Trophoblast cell (in vitro differentiated cells and primary cell): ENCODE data around the gene SOX21.

Source experiments
- DNase-seq, 2 donors: peaks; one replicate each; pipeline ENCODE4 v3.0.0-alpha.2; 2016
- H2AFZ ChIP-seq: 2 replicates; pipeline ENCODE4 v1.6.1; 2013; ENCODE audit warnings: low read length, moderate library complexity, mild to moderate bottlenecking; ENCODE audit not compliant: insufficient read depth, poor library complexity
- H2AK5ac ChIP-seq: 2 replicates; pipeline ENCODE4 v1.6.1; 2013; ENCODE audit warnings: mild to moderate bottlenecking, low read length
- H2BK120ac ChIP-seq: 2 replicates; pipeline ENCODE4 v1.6.1; 2013; ENCODE audit warnings: low read length, mild to moderate bottlenecking, moderate library complexity; ENCODE audit not compliant: insufficient read depth, poor library complexity
- H2BK12ac ChIP-seq: 2 replicates; pipeline ENCODE4 v1.6.1; 2013; ENCODE audit warnings: mild to moderate bottlenecking, low read length, moderate library complexity
- H2BK5ac ChIP-seq: 2 replicates; pipeline ENCODE4 v1.6.1; 2013; ENCODE audit warnings: low read length, low read depth, moderate library complexity, mild to moderate bottlenecking; ENCODE audit not compliant: poor library complexity
- H3K14ac ChIP-seq: 2 replicates; pipeline ENCODE4 v1.6.1; 2013; ENCODE audit warnings: mild to moderate bottlenecking, low read length
- H3K18ac ChIP-seq: 2 replicates; pipeline ENCODE4 v1.6.1; 2013; ENCODE audit warnings: mild to moderate bottlenecking, low read length
- H3K23ac ChIP-seq: 2 replicates; pipeline ENCODE4 v1.6.1; 2013; ENCODE audit warnings: low read length
- H3K27ac ChIP-seq: 2 replicates; pipeline ENCODE4 v1.5.1; 2013; ENCODE audit warnings: low read depth, mild to moderate bottlenecking, inconsistent platforms, low read length, moderate library complexity
- H3K27me3 ChIP-seq: 2 replicates; pipeline ENCODE4 v1.6.1; 2013; ENCODE audit warnings: inconsistent platforms, mild to moderate bottlenecking, low read length, moderate library complexity; ENCODE audit not compliant: insufficient read depth
- H3K36me3 ChIP-seq, 2 experiments: 1 replicate in 1 of 2; 2 replicates in 1 of 2; pipeline ENCODE4 v1.6.1; 2013; ENCODE audit warnings: low read length in 2 of 2, mild to moderate bottlenecking in 2 of 2, moderate library complexity in 1 of 2; ENCODE audit not compliant: insufficient read depth in 2 of 2, control insufficient read depth in 1 of 2
- H3K4ac ChIP-seq: 2 replicates; pipeline ENCODE4 v1.6.1; 2013; ENCODE audit warnings: low read depth, mild to moderate bottlenecking, low read length, moderate library complexity
- H3K4me1 ChIP-seq, 2 experiments: 1 replicate in 1 of 2; 2 replicates in 1 of 2; pipeline ENCODE4 v1.6.1; 2013; ENCODE audit warnings: low read length in 2 of 2, mild to moderate bottlenecking in 2 of 2, moderate library complexity in 1 of 2; ENCODE audit not compliant: insufficient read depth in 2 of 2, control insufficient read depth in 1 of 2
- H3K4me2 ChIP-seq: 2 replicates; pipeline ENCODE4 v1.6.1; 2013; ENCODE audit warnings: inconsistent platforms, mild to moderate bottlenecking, low read length, moderate library complexity
- H3K4me3 ChIP-seq: 2 replicates; pipeline ENCODE4 v1.5.1; 2013; ENCODE audit warnings: mild to moderate bottlenecking, low read depth, low read length, inconsistent platforms
- H3K79me1 ChIP-seq: one replicate; pipeline ENCODE4 v1.6.1; 2013; ENCODE audit warnings: low read length
- H3K79me2 ChIP-seq: 2 replicates; pipeline ENCODE4 v1.6.1; 2013; ENCODE audit warnings: low read length, mild to moderate bottlenecking; ENCODE audit not compliant: control insufficient read depth, insufficient read depth, poor library complexity
- H3K9ac ChIP-seq: 2 replicates; pipeline ENCODE4 v1.6.1; 2013; ENCODE audit warnings: mild to moderate bottlenecking, low read length
- H3K9me3 ChIP-seq: 2 replicates; pipeline ENCODE4 v1.6.1; 2013; ENCODE audit warnings: low read depth, mild to moderate bottlenecking, control low read depth, inconsistent platforms, low read length; ENCODE audit not compliant: insufficient read depth
- H4K12ac ChIP-seq: 2 replicates; pipeline ENCODE4 v1.6.1; 2013; ENCODE audit warnings: low read depth, mild to moderate bottlenecking, low read length, moderate library complexity
- H4K8ac ChIP-seq: 2 replicates; pipeline ENCODE4 v1.6.1; 2013; ENCODE audit warnings: low read depth, mild to moderate bottlenecking, low read length, moderate library complexity
- H4K91ac ChIP-seq: one replicate; pipeline ENCODE4 v1.6.1; 2013; ENCODE audit warnings: low read depth, mild to moderate bottlenecking, low read length, moderate library complexity
- WGBS: extraction: QIAGEN DNeasy Blood & Tissue Kit; methylation state at CpG from one replicate; pipeline ENCODE4 v1.1.7; 2013; ENCODE audit warnings: missing lambda C conversion rate; ENCODE audit not compliant: insufficient read length, insufficient coverage; ENCODE audit errors: extremely low coverage; 5-methylcytosine and 5-hydroxymethylcytosine counted together

The SOX21 gene

GRCh38 chr13:94673851-94674250 lies 38.5 kb downstream of the SOX21 start:
- Histone ChIP-seq H3K9me3 (no peaks in the 10 kb centered on the region), H2BK120ac (no peak overlapping the region), H3K4ac (no peak overlapping the region), H3K79me2 (no peaks in the 10 kb centered on the region), H3K9ac (no peak overlapping the region), H3K27ac (no peak overlapping the region), H3K23ac (no peak overlapping the region), H4K12ac (no peak overlapping the region), H3K4me1 (no peaks in the 10 kb centered on the region), H2BK5ac (no peak overlapping the region), H2BK12ac (no peak overlapping the region), H3K4me2 (no peak overlapping the region), H2AK5ac (no peak overlapping the region), H3K36me3 (no peaks in the 10 kb centered on the region), H3K4me3 (no peak overlapping the region), H4K8ac (no peak overlapping the region), H4K91ac (no peak overlapping the region), H3K14ac (no peak overlapping the region), H3K79me1 (no peaks in the 10 kb centered on the region), H2AFZ (no peak overlapping the region), H3K18ac (no peak overlapping the region), H3K27me3 (no peaks in the 10 kb centered on the region)
- DNase-seq = no peak
- WGBS = no CpG with 5 or more reads among the region's 5 CpGs

DNA sequence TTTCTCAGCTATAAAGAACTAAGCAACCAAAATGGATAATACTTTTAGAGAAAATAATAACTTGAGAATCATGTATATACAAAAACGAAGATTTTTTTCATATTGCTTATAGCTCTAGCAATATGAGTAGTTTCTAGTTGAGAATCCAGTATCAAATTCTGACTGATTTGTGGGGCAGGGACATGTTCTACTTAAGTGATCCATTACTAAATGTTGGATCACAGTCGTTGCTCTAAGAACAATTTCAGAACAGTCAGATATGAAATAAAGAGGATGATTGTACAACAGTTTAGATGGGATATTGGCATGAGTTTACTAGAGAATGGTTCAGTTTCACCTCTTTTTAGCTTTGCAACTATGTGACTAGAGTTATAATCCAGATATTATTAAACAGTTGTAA lies 39.9 kb downstream of the SOX21 start:
- Histone ChIP-seq H3K23ac (no peak overlapping the region), H3K9ac (no peak overlapping the region), H3K4me3 (no peak overlapping the region), H3K4me2 (no peak overlapping the region), H3K27ac (no peak overlapping the region), H4K91ac (no peak overlapping the region), H3K4me1 (no peaks in the 10 kb centered on the region), H3K14ac (no peak overlapping the region), H3K79me1 (no peaks in the 10 kb centered on the region), H2BK12ac (no peak overlapping the region), H2AFZ (no peak overlapping the region), H3K18ac (no peak overlapping the region), H3K79me2 (no peaks in the 10 kb centered on the region), H3K4ac (no peak overlapping the region), H3K36me3 (no peaks in the 10 kb centered on the region), H4K12ac (no peak overlapping the region), H4K8ac (no peak overlapping the region), H2BK5ac (no peak overlapping the region), H2BK120ac (no peak overlapping the region), H3K27me3 (no peaks in the 10 kb centered on the region), H2AK5ac (no peak overlapping the region), H3K9me3 (no peaks in the 10 kb centered on the region)
- WGBS = no CpG with 5 or more reads among the region's 2 CpGs
- no peak for DNase-seq

- Histone ChIP-seq H3K36me3 (no peaks in the 10 kb centered on the region), H2BK120ac (no peak overlapping the region), H2AK5ac (no peak overlapping the region), H3K18ac (no peak overlapping the region), H2BK12ac (no peak overlapping the region), H4K8ac (no peak overlapping the region), H3K23ac (no peak overlapping the region), H2BK5ac (no peak overlapping the region), H4K12ac (no peak overlapping the region), H3K27me3 (no peaks in the 10 kb centered on the region), H2AFZ (no peak overlapping the region), H3K79me1 (no peaks in the 10 kb centered on the region), H4K91ac (no peak overlapping the region), H3K4ac (no peak overlapping the region), H3K27ac (no peak overlapping the region), H3K79me2 (no peaks in the 10 kb centered on the region), H3K9me3 (no peaks in the 10 kb centered on the region), H3K4me1 (no peaks in the 10 kb centered on the region), H3K4me3 (no peak overlapping the region), H3K4me2 (no peak overlapping the region), H3K14ac (no peak overlapping the region), H3K9ac (no peak overlapping the region)
- no peak for DNase-seq
- no CpG with 5 or more reads among the region's 2 CpGs for WGBS
These were observed 45.2 kb downstream of the SOX21 start for GRCh38 chr13:94667190-94667589.

GRCh38 chr13:94666065-94666464 lies 46.3 kb downstream of the SOX21 start:
- no peak overlapping the region for H3K14ac ChIP-seq
- H3K36me3 ChIP-seq = no peaks in the 10 kb centered on the region
- no peaks in the 10 kb centered on the region for H3K79me2 ChIP-seq
- H3K4ac ChIP-seq = no peak overlapping the region
- no peaks in the 10 kb centered on the region for H3K79me1 ChIP-seq
- no peak overlapping the region for H3K23ac ChIP-seq
- H2BK5ac ChIP-seq = no peak overlapping the region
- no peak overlapping the region for H3K4me2 ChIP-seq
- H3K4me3 ChIP-seq = no peak overlapping the region
- DNase-seq = no peak
- no peak overlapping the region for H4K12ac ChIP-seq
- no peak overlapping the region for H3K27ac ChIP-seq
- WGBS = no CpG with 5 or more reads among the region's 7 CpGs
- no peak overlapping the region for H4K91ac ChIP-seq
- H3K9ac ChIP-seq = no peak overlapping the region
- no peak overlapping the region for H2AK5ac ChIP-seq
- no peak overlapping the region for H4K8ac ChIP-seq
- no peak overlapping the region for H2BK120ac ChIP-seq
- H3K4me1 ChIP-seq = no peaks in the 10 kb centered on the region
- H2AFZ ChIP-seq = no peak overlapping the region
- no peak overlapping the region for H2BK12ac ChIP-seq
- H3K18ac ChIP-seq = no peak overlapping the region
- no peaks in the 10 kb centered on the region for H3K9me3 ChIP-seq
- no peaks in the 10 kb centered on the region for H3K27me3 ChIP-seq
